ENCODE measurements around the gene RORC.

The RORC gene

GRCh38 chr1:151819227-151819835, 12.3 kb downstream of the RORC start:
- TF ChIP-seq CTCF (IDR thresholded peaks at IDR 0.05; ENCODE audit: low read depth, low read length) = no peak
- H3K4me3 ChIP-seq (ENCODE audit: low read depth, low read length) = no peak overlapping the region

GRCh38 chr1:151817353-151817730, 14.3 kb downstream of the RORC start:
- TF ChIP-seq CTCF (IDR thresholded peaks at IDR 0.05; ENCODE audit: low read depth, low read length) = no peak
- H3K4me3 ChIP-seq (ENCODE audit: low read depth, low read length) = no peak overlapping the region

- H3K4me3 ChIP-seq (ENCODE audit: low read depth, low read length) = no peak overlapping the region
- TF ChIP-seq CTCF (IDR thresholded peaks at IDR 0.05; ENCODE audit: low read depth, low read length) = no peak
Measured at GRCh38 chr1:151816548-151817352, 14.9 kb downstream of the RORC start.

GRCh38 chr1:151815716-151816327, 15.8 kb downstream of the RORC start:
- no peak overlapping the region for H3K4me3 ChIP-seq (ENCODE audit: low read depth, low read length)

GRCh38 chr1:151814971-151815545, 16.5 kb downstream of the RORC start:
- H3K4me3 ChIP-seq (ENCODE audit: low read depth, low read length) = no peak overlapping the region
- TF ChIP-seq CTCF (IDR thresholded peaks at IDR 0.05; ENCODE audit: low read depth, low read length) = no peak

More at GRCh38 chr1:151815716-151816327, 15.8 kb downstream of the RORC start:
- no peak for TF ChIP-seq CTCF (IDR thresholded peaks at IDR 0.05; ENCODE audit: low read depth, low read length)

- TF ChIP-seq CTCF (IDR thresholded peaks at IDR 0.05; ENCODE audit: low read depth, low read length) = no peak
- no peak overlapping the region for H3K4me3 ChIP-seq (ENCODE audit: low read depth, low read length)
Measured at GRCh38 chr1:151814426-151814825, 17.2 kb downstream of the RORC start.
